ENCODE data around the gene ELFN2. TPM values are rescaled to one million over a fixed set of nuclear protein-coding genes. Genes with fewer than 3 reads are reported as not detected.

Gene ELFN2
- polyA plus RNA-seq, 3 donors, result 0.01 TPM; not detected in 2

DNA sequence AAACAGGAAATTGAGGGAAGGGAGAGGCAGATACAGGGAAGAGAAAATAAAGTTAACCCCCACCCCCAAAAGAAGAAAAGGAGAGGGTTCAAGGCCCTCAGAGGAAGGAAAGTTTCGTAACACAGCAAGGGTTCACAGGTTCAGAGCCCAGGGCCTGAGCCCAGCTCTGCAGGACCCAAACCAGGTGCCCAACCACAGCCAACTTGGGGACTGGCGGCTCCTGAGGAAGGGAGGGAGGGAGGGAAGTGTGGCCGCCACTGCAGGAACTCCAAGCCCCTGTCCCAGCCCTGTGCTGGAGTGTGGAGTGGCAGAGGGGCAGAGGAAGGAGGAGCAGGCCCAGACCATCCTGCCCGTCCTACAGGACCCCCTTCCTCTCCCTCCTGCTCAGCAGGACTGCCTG, 59.2 kb downstream of the ELFN2 start:
- Histone ChIP-seq H3K4me3 (replicated peaks in 1 of 3; ENCODE audit: low read depth in 2 of 3, low read length in 3 of 3) (no peak overlapping the region), H2AFZ (ENCODE audit: insufficient read depth, low read depth, low read length, poor library complexity, severe bottlenecking) (no peak overlapping the region), H3K9ac (ENCODE audit: insufficient read depth, low read length, poor library complexity, severe bottlenecking) (no peak overlapping the region), H3K36me3 (replicated peaks in 1 of 2; ENCODE audit: control insufficient read depth in 1 of 2, insufficient read depth in 2 of 2, low read length in 2 of 2) (no peaks in the 10 kb centered on the region), H3K27me3 (ENCODE audit: control insufficient read depth in 2 of 2, insufficient read depth in 2 of 2, low read length in 2 of 2) (no peaks in the 10 kb centered on the region), H3K27ac (ENCODE audit: low read depth in 1 of 2, low read length in 2 of 2) (no peak overlapping the region), H3K79me2 (ENCODE audit: insufficient read depth, low read length) (no peaks in the 10 kb centered on the region), H3K4me2 (replicated peaks; ENCODE audit: extremely low read depth, low read length, poor library complexity, severe bottlenecking) (no peak overlapping the region), H4K20me1 (ENCODE audit: insufficient read depth, low read length) (no peaks in the 10 kb centered on the region), H3K4me1 (ENCODE audit: control insufficient read depth in 1 of 2, insufficient read depth in 2 of 2, low read length in 2 of 2) (peaks cover 40 to 48% of the 10 kb centered on the region in 2 donors), H3K9me3 (replicated peaks in 1 of 2; ENCODE audit: control insufficient read depth in 1 of 2, insufficient read depth in 1 of 2, low read length in 2 of 2) (no peaks in the 10 kb centered on the region)
- intact Hi-C loops (cut with micrococcal nuclease), result no loop called here
- 0% methylated on average over 1 of the region's 4 CpGs for WGBS (ENCODE audit: insufficient coverage)
- Mint-ChIP-seq H3K4me3 (no peak overlapping the region), H3K27ac (no peak overlapping the region), H3K9me3 (no peaks in the 10 kb centered on the region), H3K4me1 (peaks cover 33% of the 10 kb centered on the region), H3K27me3 (ENCODE audit: low read depth in 3 of 3) (peaks cover 2 to 13% (median 6%) of the 10 kb centered on the region in 3 donors), H3K36me3 (no peaks in the 10 kb centered on the region)
- TF ChIP-seq, protein P1, sequence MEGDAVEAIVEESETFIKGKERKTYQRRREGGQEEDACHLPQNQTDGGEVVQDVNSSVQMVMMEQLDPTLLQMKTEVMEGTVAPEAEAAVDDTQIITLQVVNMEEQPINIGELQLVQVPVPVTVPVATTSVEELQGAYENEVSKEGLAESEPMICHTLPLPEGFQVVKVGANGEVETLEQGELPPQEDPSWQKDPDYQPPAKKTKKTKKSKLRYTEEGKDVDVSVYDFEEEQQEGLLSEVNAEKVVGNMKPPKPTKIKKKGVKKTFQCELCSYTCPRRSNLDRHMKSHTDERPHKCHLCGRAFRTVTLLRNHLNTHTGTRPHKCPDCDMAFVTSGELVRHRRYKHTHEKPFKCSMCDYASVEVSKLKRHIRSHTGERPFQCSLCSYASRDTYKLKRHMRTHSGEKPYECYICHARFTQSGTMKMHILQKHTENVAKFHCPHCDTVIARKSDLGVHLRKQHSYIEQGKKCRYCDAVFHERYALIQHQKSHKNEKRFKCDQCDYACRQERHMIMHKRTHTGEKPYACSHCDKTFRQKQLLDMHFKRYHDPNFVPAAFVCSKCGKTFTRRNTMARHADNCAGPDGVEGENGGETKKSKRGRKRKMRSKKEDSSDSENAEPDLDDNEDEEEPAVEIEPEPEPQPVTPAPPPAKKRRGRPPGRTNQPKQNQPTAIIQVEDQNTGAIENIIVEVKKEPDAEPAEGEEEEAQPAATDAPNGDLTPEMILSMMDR (IDR thresholded peaks at IDR 0.05), result no peak
- no peak for DNase-seq

DNA sequence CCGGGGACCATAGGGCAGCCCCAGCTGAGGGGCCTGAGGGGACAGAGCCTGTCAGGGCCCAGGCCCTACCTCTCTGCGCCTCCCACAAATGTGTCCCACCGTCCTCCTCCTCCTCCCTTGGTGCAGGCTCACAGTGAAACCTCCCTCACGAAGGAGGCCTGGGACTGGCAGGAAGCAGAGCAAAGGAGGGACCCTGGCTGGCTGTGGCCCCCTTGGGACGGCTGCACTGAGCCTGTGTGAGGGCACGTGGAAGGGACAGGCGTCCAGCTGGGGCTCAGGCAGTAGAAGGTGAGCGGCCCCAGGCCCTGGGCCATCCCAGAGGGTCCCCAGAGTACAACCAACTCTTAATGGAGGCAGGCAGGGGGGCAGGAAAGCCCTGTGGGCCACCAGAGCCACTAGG, 60.7 kb downstream of the ELFN2 start:
- Histone ChIP-seq H3K36me3 (replicated peaks in 1 of 2; ENCODE audit: control insufficient read depth in 1 of 2, insufficient read depth in 2 of 2, low read length in 2 of 2) (no peaks in the 10 kb centered on the region), H3K4me1 (ENCODE audit: control insufficient read depth in 1 of 2, insufficient read depth in 2 of 2, low read length in 2 of 2) (peaks cover 40 to 48% of the 10 kb centered on the region in 2 donors), H3K4me3 (replicated peaks in 1 of 3; ENCODE audit: low read depth in 2 of 3, low read length in 3 of 3) (no peak overlapping the region), H3K4me2 (replicated peaks; ENCODE audit: extremely low read depth, low read length, poor library complexity, severe bottlenecking) (no peak overlapping the region), H3K79me2 (ENCODE audit: insufficient read depth, low read length) (no peaks in the 10 kb centered on the region), H4K20me1 (ENCODE audit: insufficient read depth, low read length) (no peaks in the 10 kb centered on the region), H3K27ac (ENCODE audit: low read depth in 1 of 2, low read length in 2 of 2) (no peak overlapping the region), H3K9ac (ENCODE audit: insufficient read depth, low read length, poor library complexity, severe bottlenecking) (no peak overlapping the region), H3K9me3 (replicated peaks in 1 of 2; ENCODE audit: control insufficient read depth in 1 of 2, insufficient read depth in 1 of 2, low read length in 2 of 2) (no peaks in the 10 kb centered on the region), H3K27me3 (ENCODE audit: control insufficient read depth in 2 of 2, insufficient read depth in 2 of 2, low read length in 2 of 2) (no peaks in the 10 kb centered on the region), H2AFZ (ENCODE audit: insufficient read depth, low read depth, low read length, poor library complexity, severe bottlenecking) (no peak overlapping the region)
- Mint-ChIP-seq H3K4me3 (no peak overlapping the region), H3K27me3 (ENCODE audit: low read depth in 3 of 3) (peaks cover 2 to 10% (median 6%) of the 10 kb centered on the region in 3 donors), H3K9me3 (no peaks in the 10 kb centered on the region), H3K36me3 (no peaks in the 10 kb centered on the region), H3K4me1 (peaks cover 33% of the 10 kb centered on the region), H3K27ac (no peak overlapping the region)
- intact Hi-C loops (cut with micrococcal nuclease), result no loop called here
- 92% methylated on average over 6 of the region's 8 CpGs for WGBS (ENCODE audit: insufficient coverage)
- DNase-seq, result no peak
- TF ChIP-seq, protein P1 (IDR thresholded peaks at IDR 0.05), result no peak
